ENCODE results near the gene BCO2.

BCO2 gene

GRCh38 chr11:112143597-112143996 lies 31.7 kb upstream of the BCO2 start:
- TF ChIP-seq CTCF (IDR thresholded peaks at IDR 0.05; ENCODE audit: insufficient read depth, low read depth, low read length, missing control alignments), result no peak
- H3K4me3 ChIP-seq (ENCODE audit: low read length), result no peak overlapping the region
- DNase-seq (ENCODE audit: low read depth), result no peak

DNA sequence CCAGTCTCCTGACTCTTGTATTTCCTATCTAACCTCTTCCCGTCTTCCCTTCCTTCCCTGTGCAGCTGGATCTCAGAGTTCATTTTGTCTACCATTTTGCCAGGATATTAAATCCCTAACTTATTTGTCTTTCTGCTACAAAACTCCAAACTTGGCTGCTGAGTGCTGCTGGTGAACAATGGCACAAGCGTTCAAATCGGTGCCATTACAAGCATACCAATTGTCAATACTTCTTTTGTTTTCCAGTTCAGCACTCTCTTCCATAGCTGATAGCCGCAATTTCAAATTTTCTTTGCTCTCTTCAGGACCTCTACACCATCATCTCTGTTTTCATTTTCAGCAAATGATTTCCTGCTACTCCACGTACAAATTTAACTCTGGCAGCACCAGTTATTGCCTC lies 24.8 kb upstream of the BCO2 start:
- no peak for TF ChIP-seq CTCF (IDR thresholded peaks at IDR 0.05; ENCODE audit: insufficient read depth, low read depth, low read length, missing control alignments)
- H3K4me3 ChIP-seq (ENCODE audit: low read length), result no peak overlapping the region
- DNase-seq (ENCODE audit: low read depth), result no peak

- no peak for DNase-seq (ENCODE audit: low read depth)
Observed at GRCh38 chr11:112156153-112156955, 19.0 kb upstream of the BCO2 start.

DNA sequence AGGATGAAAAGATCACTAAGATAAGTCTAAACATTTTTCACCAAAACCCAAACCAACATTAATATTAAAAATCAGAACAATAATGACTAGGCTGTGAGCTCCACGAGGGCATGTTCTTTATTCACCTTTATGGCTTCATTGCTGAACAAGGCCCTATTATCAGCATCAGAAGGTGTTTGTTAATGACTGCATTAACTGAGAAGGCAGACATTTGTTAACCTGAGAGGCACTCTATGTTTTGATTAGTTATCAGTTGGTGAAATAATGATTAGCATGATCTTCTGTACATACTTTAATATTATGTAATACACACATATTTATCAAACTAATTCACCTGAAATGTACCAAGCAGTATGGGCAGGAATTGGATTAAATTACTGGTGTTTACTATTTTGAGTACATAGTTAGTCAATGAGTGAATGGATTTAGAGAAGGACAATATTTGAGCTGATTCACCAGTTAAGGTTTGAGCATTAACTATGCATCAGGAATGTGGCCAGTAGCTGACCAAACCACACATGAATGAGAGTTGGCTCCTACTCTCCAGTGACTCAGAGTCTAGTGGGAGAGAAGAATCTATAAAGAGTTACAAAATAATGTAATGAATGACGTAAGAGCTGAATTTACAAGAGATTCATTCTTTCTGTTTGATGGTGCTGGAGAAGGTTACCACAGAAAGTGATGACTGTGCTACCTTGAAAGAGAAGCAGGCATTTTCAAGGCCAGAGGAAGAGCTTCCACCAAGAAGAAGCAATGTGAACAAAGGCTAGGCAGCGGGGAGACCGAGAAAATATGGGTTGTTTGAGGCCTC lies 18.2 kb upstream of the BCO2 start:
- peak; percentile 99 for DNase-seq (ENCODE audit: low read depth)
- no peak for TF ChIP-seq CTCF (IDR thresholded peaks at IDR 0.05; ENCODE audit: insufficient read depth, low read depth, low read length, missing control alignments)
- H3K4me3 ChIP-seq (ENCODE audit: low read length), result no peak overlapping the region

More at GRCh38 chr11:112156153-112156955, 19.0 kb upstream of the BCO2 start:
- no peak overlapping the region for H3K4me3 ChIP-seq (ENCODE audit: low read length)
- no peak for TF ChIP-seq CTCF (IDR thresholded peaks at IDR 0.05; ENCODE audit: insufficient read depth, low read depth, low read length, missing control alignments)

GRCh38 chr11:112159098-112160065 lies 15.9 kb upstream of the BCO2 start:
- no peak for TF ChIP-seq CTCF (IDR thresholded peaks at IDR 0.05; ENCODE audit: insufficient read depth, low read depth, low read length, missing control alignments)
- H3K4me3 ChIP-seq (ENCODE audit: low read length), result no peak overlapping the region
- no peak for DNase-seq (ENCODE audit: low read depth)

GRCh38 chr11:112160091-112160848 lies 15.0 kb upstream of the BCO2 start:
- no peak for TF ChIP-seq CTCF (IDR thresholded peaks at IDR 0.05; ENCODE audit: insufficient read depth, low read depth, low read length, missing control alignments)
- H3K4me3 ChIP-seq (ENCODE audit: low read length), result no peak overlapping the region
- DNase-seq (ENCODE audit: low read depth), result no peak

Data from epithelial cell of esophagus (primary cell).